ENCODE measurements around the gene NR4A3. TPM values are rescaled to one million over a fixed set of nuclear protein-coding genes. Genes with fewer than 3 reads are reported as not detected.

The NR4A3 gene
- total RNA-seq, 5 donors from 2014 or later (not counting 1 experiment from before 2014, with no cell fraction given): 1.3 to 45.0 (median 1.8) TPM

DNA sequence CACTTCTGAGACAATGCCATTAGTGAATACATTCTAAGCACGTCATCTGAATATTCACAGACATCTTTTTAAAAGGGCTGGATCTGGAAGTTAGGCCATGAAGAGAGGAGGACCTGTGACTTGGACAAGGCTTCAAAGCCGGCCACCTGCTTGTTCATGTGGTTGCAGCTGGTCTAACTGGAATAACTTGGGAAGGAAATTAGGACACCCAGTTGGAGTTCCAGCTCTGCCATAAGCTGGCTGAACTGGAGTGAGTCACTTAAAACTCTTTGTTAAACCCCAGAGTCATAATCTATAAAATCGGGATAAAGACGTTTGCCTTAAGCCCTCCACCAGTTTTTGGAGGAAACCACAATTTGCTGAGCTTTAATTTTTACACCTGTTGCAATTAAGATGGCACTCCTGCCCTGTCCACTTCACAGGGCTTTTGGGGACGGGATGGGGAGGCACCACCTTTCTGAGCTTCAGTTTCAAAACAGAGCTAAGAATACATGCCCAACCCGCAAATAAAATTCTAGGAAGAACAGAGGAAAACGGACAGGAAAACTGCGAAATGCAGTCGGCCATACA is 84.2 kb downstream of the NR4A3 start:
- WGBS (ENCODE audit: insufficient coverage): 29% methylated on average over 6 of the region's 9 CpGs
- H3K9me3 ChIP-seq: no peaks in the 10 kb centered on the region
- no peaks in the 10 kb centered on the region for H3K36me3 ChIP-seq (ENCODE audit: control insufficient read depth in 2 of 2, extremely low read depth in 1 of 2, insufficient read depth in 1 of 2, low read length in 1 of 2)
- H3K27me3 ChIP-seq (replicated peaks in 1 of 2; ENCODE audit: control insufficient read depth in 2 of 2, extremely low read depth in 1 of 2, insufficient read depth in 2 of 2, low read length in 1 of 2): no peaks in the 10 kb centered on the region
- Mint-ChIP-seq H3K36me3 (peaks cover 3% of the 10 kb centered on the region), H3K4me3 (peak overlapping the region; percentile 85 to 96 (median 90)), H3K27ac (peak overlapping the region; percentile 91 to 93), H3K4me1 (peaks cover 27 to 36% (median 34%) of the 10 kb centered on the region in 3 donors), H3K9me3 (no peaks in the 10 kb centered on the region), H3K27me3 (no peaks in the 10 kb centered on the region)
- ChIA-PET POLR2A (interaction anchor here (0.6 to 2.2 kb wide), 6 partner anchors 9 to 1847 kb away, joined by 3 to 15 read pairs (median 4); partner anchors contain the start of gene NR4A3 (in 1 of the 2)), CTCF (interaction anchor here (0.5 to 2.0 kb wide), 5 partner anchors 71 to 1059 kb away, joined by 3 to 11 read pairs (median 4); no protein-coding TSS in a partner anchor)
- DNase-seq (peak in 1 of 35 experiments; percentile 14), ATAC-seq (replicated peaks in 1 of 4) (no peak)
- peaks cover 7 to 11% of the 10 kb centered on the region in 2 experiments for H3K4me1 ChIP-seq (ENCODE audit: control insufficient read depth in 1 of 2, extremely low read depth in 1 of 2, insufficient read depth in 2 of 2, low read length in 2 of 2)
- H3K4me3 ChIP-seq (ENCODE audit: control insufficient read depth in 1 of 2, extremely low read depth in 1 of 2, low read length in 1 of 2): peak overlapping the region; percentile 67 to 72
- peak overlapping the region; percentile 33 for H3K27ac ChIP-seq (ENCODE audit: low read length)

- H3K9me3 Mint-ChIP-seq: no peaks in the 10 kb centered on the region
- H3K27ac ChIP-seq (ENCODE audit: low read length): peak within 1 kb of the TSS; percentile 95
- H3K27me3 ChIP-seq (replicated peaks in 1 of 2; ENCODE audit: control insufficient read depth in 2 of 2, extremely low read depth in 1 of 2, insufficient read depth in 2 of 2, low read length in 1 of 2): no peaks in the 10 kb centered on the region
- ATAC-seq (replicated peaks in 1 of 4) (peak; percentile 87 to 88 (median 88)), DNase-seq (peak; percentile 66 to 87 (median 75))
- peaks cover 7 to 11% of the 10 kb centered on the region in 2 experiments for H3K4me1 ChIP-seq (ENCODE audit: control insufficient read depth in 1 of 2, extremely low read depth in 1 of 2, insufficient read depth in 2 of 2, low read length in 2 of 2)
- peaks cover 0 to 2% of the 10 kb centered on the region in 2 donors for H3K36me3 ChIP-seq (ENCODE audit: control insufficient read depth in 2 of 2, extremely low read depth in 1 of 2, insufficient read depth in 1 of 2, low read length in 1 of 2)
- ChIA-PET CTCF (interaction anchor here (0.6 to 2.0 kb wide), 6 partner anchors 56 to 88 kb away, joined by 3 to 11 read pairs (median 4); partner anchors contain the start of gene NR4A3 (in 1 of the 2)), POLR2A (interaction anchor here (0.6 to 2.2 kb wide), 8 partner anchors 12 to 87 kb away, joined by 3 to 15 read pairs (median 3); partner anchors contain the start of gene NR4A3 (in 2 of the 2))
- 0% methylated on average over 67 of the region's 76 CpGs for WGBS (ENCODE audit: insufficient coverage)
- peaks cover 33 to 40% (median 36%) of the 10 kb centered on the region in 3 donors for H3K4me1 Mint-ChIP-seq
- H3K4me3 ChIP-seq (ENCODE audit: control insufficient read depth in 1 of 2, extremely low read depth in 1 of 2, low read length in 1 of 2): peak within 1 kb of the TSS; percentile 72 to 90
- peak within 1 kb of the TSS; percentile 98 to 99 for H3K27ac Mint-ChIP-seq
- H3K9me3 ChIP-seq: no peaks in the 10 kb centered on the region
- peak within 1 kb of the TSS; percentile 96 to 98 (median 98) for H3K4me3 Mint-ChIP-seq
- no peaks in the 10 kb centered on the region for H3K27me3 Mint-ChIP-seq
- H3K36me3 Mint-ChIP-seq: peaks cover 9% of the 10 kb centered on the region
Measured at GRCh38 chr9:99906403-99907207, 84.9 kb downstream of the NR4A3 start, which contains the start of gene STX17. TSS of gene STX17 (plus strand) at chr9:99906654. CDS start at chr9:99915240, 8,586 bp downstream.

DNA sequence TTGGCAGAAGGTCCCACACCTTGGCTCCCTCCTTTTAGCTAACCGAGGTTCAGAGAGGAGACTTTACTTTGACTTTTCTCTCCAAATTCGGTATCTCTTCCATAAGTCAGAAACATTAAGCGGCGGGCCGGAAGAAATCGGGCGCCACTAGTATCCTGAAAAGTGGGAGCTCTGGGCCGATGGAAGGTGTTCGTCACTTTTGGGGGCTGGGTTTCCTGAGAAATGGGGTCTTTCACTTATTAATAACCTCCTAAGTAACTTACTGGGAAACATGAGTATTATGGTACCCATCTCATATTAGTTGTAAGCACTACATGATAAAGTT is 85.5 kb downstream of the NR4A3 start:
- ChIA-PET POLR2A (interaction anchor here (0.6 to 2.2 kb wide), 8 partner anchors 10 to 88 kb away, joined by 3 to 15 read pairs (median 3); partner anchors contain the start of gene NR4A3 (in 2 of the 2)), CTCF (interaction anchor here (0.6 to 2.0 kb wide), 6 partner anchors 56 to 103 kb away, joined by 3 to 11 read pairs (median 4); partner anchors contain the start of gene NR4A3 (in 1 of the 2))
- Histone ChIP-seq H3K27ac (ENCODE audit: low read length) (peak overlapping the region; percentile 95), H3K9me3 (no peaks in the 10 kb centered on the region), H3K4me3 (ENCODE audit: control insufficient read depth in 1 of 2, extremely low read depth in 1 of 2, low read length in 1 of 2) (peak overlapping the region; percentile 72 to 90), H3K36me3 (ENCODE audit: control insufficient read depth in 2 of 2, extremely low read depth in 1 of 2, insufficient read depth in 1 of 2, low read length in 1 of 2) (peaks cover 0 to 4% of the 10 kb centered on the region in 2 donors), H3K27me3 (replicated peaks in 1 of 2; ENCODE audit: control insufficient read depth in 2 of 2, extremely low read depth in 1 of 2, insufficient read depth in 2 of 2, low read length in 1 of 2) (no peaks in the 10 kb centered on the region), H3K4me1 (ENCODE audit: control insufficient read depth in 1 of 2, extremely low read depth in 1 of 2, insufficient read depth in 2 of 2, low read length in 2 of 2) (peaks cover 7 to 11% of the 10 kb centered on the region in 2 experiments)
- no peak for DNase-seq
- peak overlapping the region; percentile 96 to 98 (median 98) for H3K4me3 Mint-ChIP-seq
- H3K9me3 Mint-ChIP-seq: no peaks in the 10 kb centered on the region
- H3K36me3 Mint-ChIP-seq: peaks cover 10% of the 10 kb centered on the region
- no peaks in the 10 kb centered on the region for H3K27me3 Mint-ChIP-seq
- no peak for ATAC-seq (replicated peaks in 1 of 4)
- peaks cover 37 to 46% (median 42%) of the 10 kb centered on the region in 3 donors for H3K4me1 Mint-ChIP-seq
- H3K27ac Mint-ChIP-seq: peak overlapping the region; percentile 98 to 99
- WGBS (ENCODE audit: insufficient coverage): 0% methylated on average over 1 of the region's 9 CpGs

- CTCF ChIA-PET: no interaction called here
- no peak for ATAC-seq (replicated peaks in 1 of 4)
- Mint-ChIP-seq H3K4me1 (peaks cover 44 to 59% (median 53%) of the 10 kb centered on the region in 3 donors), H3K27me3 (no peaks in the 10 kb centered on the region), H3K36me3 (peaks cover 31% of the 10 kb centered on the region), H3K4me3 (no peak overlapping the region), H3K9me3 (no peaks in the 10 kb centered on the region), H3K27ac (no peak overlapping the region)
- POLR2A ChIA-PET: interaction anchor here in 1 of 2 donors (0.7 kb wide), 1 partner anchor 85 kb away, joined by 3 read pairs; no protein-coding TSS in a partner anchor
- Histone ChIP-seq H3K4me3 (ENCODE audit: control insufficient read depth in 1 of 2, extremely low read depth in 1 of 2, low read length in 1 of 2) (no peak overlapping the region), H3K27ac (ENCODE audit: low read length) (no peak overlapping the region), H3K36me3 (ENCODE audit: control insufficient read depth in 2 of 2, extremely low read depth in 1 of 2, insufficient read depth in 1 of 2, low read length in 1 of 2) (peaks cover 0 to 22% of the 10 kb centered on the region in 2 donors), H3K4me1 (ENCODE audit: control insufficient read depth in 1 of 2, extremely low read depth in 1 of 2, insufficient read depth in 2 of 2, low read length in 2 of 2) (peaks cover 4 to 7% of the 10 kb centered on the region in 2 experiments), H3K9me3 (no peaks in the 10 kb centered on the region), H3K27me3 (replicated peaks in 1 of 2; ENCODE audit: control insufficient read depth in 2 of 2, extremely low read depth in 1 of 2, insufficient read depth in 2 of 2, low read length in 1 of 2) (no peaks in the 10 kb centered on the region)
- DNase-seq: no peak
- 94% methylated on average over 7 of the region's 7 CpGs for WGBS (ENCODE audit: insufficient coverage)
Measured at GRCh38 chr9:99911600-99911999, 89.9 kb downstream of the NR4A3 start.

Other genes starting within 250 kb of the NR4A3 start
- gene STX17, start 84.8 kb downstream of the NR4A3 start, total RNA-seq: 10 to 100 TPM; 33.5 to 47.5 (median 35.9) TPM